Smooth muscle cell (in vitro differentiated cells): ENCODE data around the gene ST3GAL3. TPM values are rescaled to one million over a fixed set of nuclear protein-coding genes. Genes with fewer than 3 reads are reported as not detected.

Experiments used
- DNase-seq: peaks from one replicate; lab custom pipeline; 2025; ENCODE audit not compliant: unreplicated experiment; lab: John Stamatoyannopoulos, UW
- H2AFZ ChIP-seq: fragments of 200-600 bp; sonication (generic); 2 replicates; pipeline ENCODE4 v1.6.0; 2016; ENCODE audit warnings: antibody characterized with exemption, low read depth, mild to moderate bottlenecking
- H3F3A ChIP-seq: fragments of 200-600 bp; sonication (generic); 2 replicates; pipeline ENCODE4 v1.6.0; 2017; ENCODE audit warnings: antibody characterized with exemption, low read depth
- H3K27ac ChIP-seq: fragments of 200-600 bp; sonication (generic); 2 replicates; pipeline ENCODE4 v1.5.1; 2016; ENCODE audit warnings: low read depth, mild to moderate bottlenecking
- H3K27me3 ChIP-seq: fragments of 200-600 bp; sonication (generic); 2 replicates; pipeline ENCODE4 v1.6.1; 2016; ENCODE audit warnings: low read depth, mild to moderate bottlenecking
- H3K36me3 ChIP-seq: fragments of 200-600 bp; sonication (generic); 2 replicates; pipeline ENCODE4 v1.5.1; 2016; ENCODE audit warnings: low read depth
- H3K4me1 ChIP-seq: fragments of 200-600 bp; sonication (generic); 2 replicates; pipeline ENCODE4 v1.5.1; 2016; ENCODE audit warnings: low read depth
- H3K4me2 ChIP-seq: fragments of 200-600 bp; sonication (generic); 2 replicates; pipeline ENCODE4 v1.6.0; 2016; ENCODE audit warnings: mild to moderate bottlenecking
- H3K4me3 ChIP-seq: fragments of 200-600 bp; sonication (generic); 2 replicates; pipeline ENCODE4 v1.5.1; 2016; ENCODE audit warnings: mild to moderate bottlenecking
- H3K79me2 ChIP-seq: fragments of 200-600 bp; sonication (generic); 2 replicates; pipeline ENCODE4 v1.6.0; 2016; ENCODE audit warnings: low read depth, mild to moderate bottlenecking
- H3K9ac ChIP-seq: fragments of 200-600 bp; sonication (generic); 2 replicates; pipeline ENCODE4 v1.6.0; 2016; ENCODE audit warnings: low read depth
- H3K9me3 ChIP-seq: fragments of 200-600 bp; sonication (generic); replicated peaks from 2 replicates; pipeline ENCODE4 v1.5.1; 2016; ENCODE audit warnings: low read depth
- H4K20me1 ChIP-seq: fragments of 200-600 bp; sonication (generic); 2 replicates; pipeline ENCODE4 v1.6.0; 2016; ENCODE audit warnings: low read depth
- WGBS: methylation state at CpG from one replicate; pipeline ENCODE4 v1.1.7; 2016; ENCODE audit warnings: low lambda C conversion rate; 5-methylcytosine and 5-hydroxymethylcytosine counted together
- polyA plus RNA-seq: library from polyadenylated mRNA; unstranded; fragments of >200 nt; fragmentation: Nextera tagmentation; extraction: Ambion mirVana; gene quantifications from 2 replicates; pipeline ENCODE4 v1.2.1, GENCODE V29; 2016
- total RNA-seq: library from RNA; depleted of rRNA; stranded (reverse); fragments of >200 nt; gene quantifications from 2 replicates; pipeline ENCODE4 v1.2.3, GENCODE V29; 2014
- TF ChIP-seq, protein P1 (sequence below): fragments of 200-600 bp; sonication (generic); IDR thresholded peaks from 2 replicates; pipeline ENCODE4 v1.5.1; 2017; ENCODE audit warnings: borderline replicate concordance, mild to moderate bottlenecking, antibody characterized with exemption; ENCODE audit not compliant: insufficient read depth, poor library complexity, severe bottlenecking

Gene ST3GAL3
- total and polyA plus RNA-seq, 2 experiments from 2014 or later, result 16.0 to 16.6 TPM

DNA sequence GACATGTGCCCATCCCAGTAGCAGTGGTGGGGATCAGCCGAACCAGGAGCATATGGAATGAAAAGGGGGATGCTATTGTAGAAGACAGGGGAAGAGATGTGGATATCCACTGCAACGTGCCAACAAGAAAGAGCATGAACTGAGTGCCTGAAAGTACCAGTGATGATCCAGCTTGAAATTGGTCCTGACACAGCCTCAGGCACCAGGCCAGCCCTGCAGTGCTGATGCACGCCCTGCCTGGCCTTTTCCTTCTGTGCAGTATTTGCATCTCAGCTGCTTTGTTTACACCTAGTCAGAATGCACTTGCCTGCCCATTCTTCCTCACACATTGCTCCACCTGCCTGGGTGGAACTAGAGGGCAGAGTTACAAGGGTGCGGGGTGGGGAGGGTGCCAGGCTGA, 176.0 kb downstream of the ST3GAL3 start:
- Histone ChIP-seq H3K79me2 (no peaks in the 10 kb centered on the region), H3K9me3 (no peaks in the 10 kb centered on the region), H3K27me3 (no peaks in the 10 kb centered on the region), H3K4me1 (peaks cover 12% of the 10 kb centered on the region), H3K36me3 (no peaks in the 10 kb centered on the region), H3K27ac (no peak overlapping the region), H3K4me2 (no peak overlapping the region), H3K9ac (no peak overlapping the region), H2AFZ (no peak overlapping the region), H4K20me1 (no peaks in the 10 kb centered on the region), H3F3A (no peaks in the 10 kb centered on the region), H3K4me3 (no peak overlapping the region)
- TF ChIP-seq, protein P1, sequence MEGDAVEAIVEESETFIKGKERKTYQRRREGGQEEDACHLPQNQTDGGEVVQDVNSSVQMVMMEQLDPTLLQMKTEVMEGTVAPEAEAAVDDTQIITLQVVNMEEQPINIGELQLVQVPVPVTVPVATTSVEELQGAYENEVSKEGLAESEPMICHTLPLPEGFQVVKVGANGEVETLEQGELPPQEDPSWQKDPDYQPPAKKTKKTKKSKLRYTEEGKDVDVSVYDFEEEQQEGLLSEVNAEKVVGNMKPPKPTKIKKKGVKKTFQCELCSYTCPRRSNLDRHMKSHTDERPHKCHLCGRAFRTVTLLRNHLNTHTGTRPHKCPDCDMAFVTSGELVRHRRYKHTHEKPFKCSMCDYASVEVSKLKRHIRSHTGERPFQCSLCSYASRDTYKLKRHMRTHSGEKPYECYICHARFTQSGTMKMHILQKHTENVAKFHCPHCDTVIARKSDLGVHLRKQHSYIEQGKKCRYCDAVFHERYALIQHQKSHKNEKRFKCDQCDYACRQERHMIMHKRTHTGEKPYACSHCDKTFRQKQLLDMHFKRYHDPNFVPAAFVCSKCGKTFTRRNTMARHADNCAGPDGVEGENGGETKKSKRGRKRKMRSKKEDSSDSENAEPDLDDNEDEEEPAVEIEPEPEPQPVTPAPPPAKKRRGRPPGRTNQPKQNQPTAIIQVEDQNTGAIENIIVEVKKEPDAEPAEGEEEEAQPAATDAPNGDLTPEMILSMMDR, result no peak
- no peak for DNase-seq
- WGBS, result 91% methylated on average over 4 of the region's 4 CpGs

DNA sequence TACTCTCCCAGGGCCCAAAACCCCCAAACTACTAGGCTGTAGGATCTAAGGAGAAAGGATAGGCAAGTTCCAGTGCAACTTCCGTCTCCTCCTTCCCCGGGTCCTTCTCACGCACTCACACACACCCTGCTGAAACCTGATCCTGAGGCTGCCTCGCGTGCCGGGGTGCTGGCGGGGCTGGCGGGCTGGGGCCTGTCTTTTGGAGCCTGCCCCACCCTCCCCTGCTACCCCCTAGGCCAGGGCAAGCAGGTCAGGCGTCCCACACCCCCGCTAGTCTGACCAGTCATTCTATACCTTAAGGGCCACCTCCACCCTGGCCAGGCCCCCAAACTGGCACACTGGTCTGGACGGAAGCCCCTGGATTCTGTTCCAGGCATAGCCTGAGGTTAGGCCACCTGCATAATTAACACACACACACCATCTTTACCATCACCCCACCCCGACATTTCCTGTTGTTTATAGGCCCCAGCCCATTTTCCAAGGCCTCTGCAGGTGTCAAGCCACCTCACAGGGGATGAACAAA, 178.0 kb downstream of the ST3GAL3 start:
- 49% methylated on average over 6 of the region's 12 CpGs for WGBS
- Histone ChIP-seq H3K4me1 (peaks cover 12% of the 10 kb centered on the region), H3K9ac (no peak overlapping the region), H3K4me2 (no peak overlapping the region), H3K9me3 (no peaks in the 10 kb centered on the region), H3K36me3 (no peaks in the 10 kb centered on the region), H4K20me1 (no peaks in the 10 kb centered on the region), H2AFZ (no peak overlapping the region), H3K27me3 (no peaks in the 10 kb centered on the region), H3K4me3 (no peak overlapping the region), H3F3A (no peaks in the 10 kb centered on the region), H3K27ac (no peak overlapping the region), H3K79me2 (no peaks in the 10 kb centered on the region)
- DNase-seq, result no peak
- TF ChIP-seq, protein P1, result no peak

DNA sequence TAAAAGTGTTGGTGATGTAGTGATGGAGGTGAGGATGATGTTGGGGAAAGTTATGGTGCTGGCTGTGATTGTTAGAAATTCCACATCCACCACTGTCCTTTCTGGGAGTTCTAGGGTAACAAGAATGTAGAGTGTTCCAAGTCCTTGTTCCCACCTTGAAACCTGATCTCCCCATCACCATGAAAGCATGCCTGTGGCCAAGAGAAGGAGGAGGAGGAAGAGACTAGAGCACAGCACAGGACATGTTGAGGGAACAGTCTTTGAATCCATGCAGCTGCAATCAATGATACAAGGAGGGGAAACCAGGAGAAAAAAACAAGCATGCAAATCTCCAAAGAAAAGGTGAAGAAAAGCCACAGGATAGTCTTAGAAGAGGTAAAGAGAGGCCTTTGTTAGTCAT, 180.4 kb downstream of the ST3GAL3 start:
- Histone ChIP-seq H3K4me2 (no peak overlapping the region), H3K9me3 (no peaks in the 10 kb centered on the region), H3K79me2 (no peaks in the 10 kb centered on the region), H3F3A (no peaks in the 10 kb centered on the region), H3K4me3 (no peak overlapping the region), H4K20me1 (no peaks in the 10 kb centered on the region), H2AFZ (no peak overlapping the region), H3K27me3 (no peaks in the 10 kb centered on the region), H3K27ac (no peak overlapping the region), H3K9ac (no peak overlapping the region), H3K4me1 (peaks cover 12% of the 10 kb centered on the region), H3K36me3 (no peaks in the 10 kb centered on the region)
- DNase-seq, result no peak
- TF ChIP-seq, protein P1, result no peak

DNA sequence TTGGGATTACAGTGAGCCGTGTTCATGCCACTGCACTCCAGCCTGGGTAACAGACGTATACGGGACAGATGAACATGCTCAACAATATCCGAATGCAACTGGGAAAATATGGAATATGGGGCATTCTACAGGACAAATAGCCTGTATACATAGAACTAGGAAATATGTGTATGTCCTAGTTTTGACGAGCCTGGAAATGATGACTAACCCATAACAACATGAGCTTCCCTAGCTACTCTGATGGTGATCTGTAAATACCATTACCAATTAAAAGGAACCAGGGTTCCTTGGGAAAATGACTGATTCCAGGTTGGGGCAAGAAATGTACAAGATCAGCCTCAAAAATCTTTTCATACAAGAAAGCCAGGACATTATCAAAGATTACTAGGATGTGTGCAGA, 183.5 kb downstream of the ST3GAL3 start:
- H3F3A ChIP-seq, result no peaks in the 10 kb centered on the region
- DNase-seq, result no peak

More for the DNA sequence above, 183.5 kb downstream of the ST3GAL3 start:
- H3K9ac ChIP-seq, result no peak overlapping the region
- H3K36me3 ChIP-seq, result no peaks in the 10 kb centered on the region
- no peak overlapping the region for H3K27ac ChIP-seq
- no peaks in the 10 kb centered on the region for H3K79me2 ChIP-seq
- TF ChIP-seq, protein P1, result no peak
- H3K4me3 ChIP-seq, result no peak overlapping the region
- no peaks in the 10 kb centered on the region for H4K20me1 ChIP-seq
- H3K4me1 ChIP-seq, result peaks cover 6% of the 10 kb centered on the region
- H3K4me2 ChIP-seq, result no peak overlapping the region
- 85% methylated on average over 5 of the region's 5 CpGs for WGBS
- H3K27me3 ChIP-seq, result no peaks in the 10 kb centered on the region
- H3K9me3 ChIP-seq, result no peaks in the 10 kb centered on the region
- H2AFZ ChIP-seq, result no peak overlapping the region
